ENCODE results near the gene DLG2.

DLG2 gene

GRCh38 chr11:84142411-84142810, 1484.7 kb downstream of the DLG2 start:
- DNase-seq = no peak

GRCh38 chr11:84140386-84141169, 1486.6 kb downstream of the DLG2 start:
- no peak for DNase-seq

GRCh38 chr11:84137960-84138359, 1489.2 kb downstream of the DLG2 start:
- DNase-seq = no peak

- no peak for DNase-seq
These were observed 1489.6 kb downstream of the DLG2 start for GRCh38 chr11:84137505-84137904.

GRCh38 chr11:84136926-84137325, 1490.2 kb downstream of the DLG2 start:
- DNase-seq = no peak

- no peak for DNase-seq
These were observed 1496.3 kb downstream of the DLG2 start for GRCh38 chr11:84130646-84131427.

- DNase-seq = no peak
These were observed 1497.1 kb downstream of the DLG2 start for GRCh38 chr11:84129961-84130576.

- DNase-seq = no peak
These were observed 1498.3 kb downstream of the DLG2 start for GRCh38 chr11:84128840-84129239.

GRCh38 chr11:84117394-84117793, 1509.8 kb downstream of the DLG2 start:
- no peak for DNase-seq

- DNase-seq = no peak
These were observed 1520.6 kb downstream of the DLG2 start for GRCh38 chr11:84106541-84106940.

- DNase-seq = no peak
These were observed 1522.0 kb downstream of the DLG2 start for GRCh38 chr11:84105148-84105547.

GRCh38 chr11:84103096-84103495, 1524.0 kb downstream of the DLG2 start:
- no peak for DNase-seq

- DNase-seq = no peak
These were observed 1530.0 kb downstream of the DLG2 start for GRCh38 chr11:84097186-84097585.

GRCh38 chr11:84091212-84091986, 1535.7 kb downstream of the DLG2 start:
- no peak for DNase-seq

- DNase-seq = no peak
These were observed 1537.8 kb downstream of the DLG2 start for GRCh38 chr11:84089072-84090057.

GRCh38 chr11:84071851-84072250, 1555.3 kb downstream of the DLG2 start:
- no peak for DNase-seq

- no peak for DNase-seq
These were observed 1558.1 kb downstream of the DLG2 start for GRCh38 chr11:84069048-84069447.

- no peak for DNase-seq
These were observed 1565.4 kb downstream of the DLG2 start for GRCh38 chr11:84061726-84062125.

- no peak for DNase-seq
These were observed 1570.3 kb downstream of the DLG2 start for GRCh38 chr11:84056653-84057376.

- DNase-seq = no peak
These were observed 1582.0 kb downstream of the DLG2 start for GRCh38 chr11:84045146-84045545.

GRCh38 chr11:84044706-84045105, 1582.4 kb downstream of the DLG2 start:
- DNase-seq = no peak

Data from stimulated activated CD4-positive, alpha-beta T cell treated with anti-CD3 and anti-CD28 coated beads, Interleukin-1b, Interleukin-23, amount 100 ng/mL, for 48 hours (primary cell).